T47D (cell line): Measurements from ENCODE around the gene MYO9B.

Experiments
- DNase-seq, 2 experiments: peaks; one replicate each; pipeline versions ENCODE4 v3.0.0 to v3.0.0-alpha.2; 2011 to 2012; ENCODE audit warnings: low read depth in 1 of 2, low spot score in 1 of 2
- JUND ChIP-seq: IDR thresholded peaks from 2 replicates; pipeline ENCODE4 v1.6.1; 2012; ENCODE audit warnings: low read depth
- in situ Hi-C: cut with HindIII; loops from 2 replicates; pipeline ENCODE4 v1.10.0; 2016; ENCODE audit warnings: low sequenced_read_pairs, low pct_unique_long_range_greater_than_20kb

MYO9B gene

GRCh38 chr19:17075035-17075863, at the start of gene MYO9B, which contains the start of gene HAUS8:
TSS of gene MYO9B (plus strand) at chr19:17075777. CDS start at chr19:17101718, 25,941 bp downstream.
TSS of gene HAUS8 (minus strand) at chr19:17075452. CDS start at chr19:17075422, 30 bp downstream.
- TF ChIP-seq JUND: no peak
- DNase-seq: peak; percentile 92 to 99
- in situ Hi-C loops: no loop called here

GRCh38 chr19:17025991-17026658, 49.5 kb upstream of the MYO9B start:
- TF ChIP-seq JUND: no peak
- DNase-seq: peak; percentile 73 to 83
- in situ Hi-C loops: no loop called here

- TF ChIP-seq JUND: no peak
- in situ Hi-C loops: no loop called here
- peak; percentile 20 to 33 for DNase-seq
These were observed 48.7 kb upstream of the MYO9B start, which contains the start of gene CPAMD8 for GRCh38 chr19:17026706-17027534. TSS of gene CPAMD8 (minus strand) at chr19:17026810. CDS start at chr19:17026642, 168 bp downstream.

GRCh38 chr19:17027535-17027975, 48.0 kb upstream of the MYO9B start:
- no peak for TF ChIP-seq JUND
- in situ Hi-C loops: no loop called here
- DNase-seq: no peak

GRCh38 chr19:17031741-17032140, 43.8 kb upstream of the MYO9B start:
- TF ChIP-seq JUND: no peak
- in situ Hi-C loops: no loop called here
- no peak for DNase-seq

GRCh38 chr19:17035842-17036424, 39.6 kb upstream of the MYO9B start:
- no peak for DNase-seq
- in situ Hi-C loops: no loop called here
- no peak for TF ChIP-seq JUND

GRCh38 chr19:17036640-17037039, 38.9 kb upstream of the MYO9B start:
- no peak for TF ChIP-seq JUND
- in situ Hi-C loops: no loop called here
- no peak for DNase-seq

- in situ Hi-C loops: no loop called here
- no peak for TF ChIP-seq JUND
- DNase-seq: no peak
These were observed 38.4 kb upstream of the MYO9B start for GRCh38 chr19:17037184-17037583.

- no peak for DNase-seq
- in situ Hi-C loops: no loop called here
- no peak for TF ChIP-seq JUND
These were observed 37.5 kb upstream of the MYO9B start for GRCh38 chr19:17037966-17038500.

- no peak for TF ChIP-seq JUND
- in situ Hi-C loops: no loop called here
- DNase-seq: no peak
These were observed 33.6 kb upstream of the MYO9B start for GRCh38 chr19:17041976-17042375.

- no peak for DNase-seq
- in situ Hi-C loops: no loop called here
- no peak for TF ChIP-seq JUND
These were observed 31.8 kb upstream of the MYO9B start for GRCh38 chr19:17043744-17044143.
